DMS114 treated with DMSO at 0.1 percent for 48 hours (cell line): Measurements from ENCODE around the gene SRGAP1.

ENCODE experiments used
- DNase-seq: peaks from one replicate; lab custom pipeline; 2025; ENCODE audit not compliant: unreplicated experiment; lab: John Stamatoyannopoulos, UW

The SRGAP1 gene

GRCh38 chr12:63964301-63964700 lies 119.8 kb downstream of the SRGAP1 start:
- DNase-seq = no peak

DNA sequence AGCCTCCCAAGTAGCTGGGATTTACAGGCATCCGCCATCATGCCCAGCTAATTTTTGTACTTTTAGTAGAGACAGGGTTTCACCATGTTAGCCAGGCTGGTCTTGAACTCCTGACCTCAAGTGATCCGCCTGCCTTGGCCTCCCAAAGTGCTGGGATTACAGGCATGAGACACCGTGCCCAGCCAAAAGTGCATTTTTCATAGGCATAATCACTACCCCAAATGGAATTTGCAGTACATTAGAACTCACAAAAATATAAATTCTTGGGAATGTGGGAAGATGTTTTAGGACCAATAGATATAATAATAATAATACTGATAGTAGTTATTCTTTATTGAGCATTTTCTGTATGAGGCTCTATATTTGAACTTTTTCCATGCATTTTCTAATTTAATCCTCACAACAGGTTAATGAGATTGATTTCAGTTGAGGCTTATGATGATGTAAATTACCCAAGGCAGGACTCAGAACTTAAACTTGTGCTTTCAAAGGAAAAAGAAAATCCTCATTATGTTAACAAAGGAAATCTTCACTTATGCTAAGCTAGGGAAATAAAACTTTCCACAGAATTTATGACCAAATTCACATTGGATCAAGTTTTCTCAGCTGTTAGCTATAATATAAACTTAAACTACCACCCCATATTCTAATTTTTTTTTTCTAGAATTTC lies 121.6 kb downstream of the SRGAP1 start:
- DNase-seq = no peak

- no peak for DNase-seq
Measured at GRCh38 chr12:63966606-63966975, 122.1 kb downstream of the SRGAP1 start.

DNA sequence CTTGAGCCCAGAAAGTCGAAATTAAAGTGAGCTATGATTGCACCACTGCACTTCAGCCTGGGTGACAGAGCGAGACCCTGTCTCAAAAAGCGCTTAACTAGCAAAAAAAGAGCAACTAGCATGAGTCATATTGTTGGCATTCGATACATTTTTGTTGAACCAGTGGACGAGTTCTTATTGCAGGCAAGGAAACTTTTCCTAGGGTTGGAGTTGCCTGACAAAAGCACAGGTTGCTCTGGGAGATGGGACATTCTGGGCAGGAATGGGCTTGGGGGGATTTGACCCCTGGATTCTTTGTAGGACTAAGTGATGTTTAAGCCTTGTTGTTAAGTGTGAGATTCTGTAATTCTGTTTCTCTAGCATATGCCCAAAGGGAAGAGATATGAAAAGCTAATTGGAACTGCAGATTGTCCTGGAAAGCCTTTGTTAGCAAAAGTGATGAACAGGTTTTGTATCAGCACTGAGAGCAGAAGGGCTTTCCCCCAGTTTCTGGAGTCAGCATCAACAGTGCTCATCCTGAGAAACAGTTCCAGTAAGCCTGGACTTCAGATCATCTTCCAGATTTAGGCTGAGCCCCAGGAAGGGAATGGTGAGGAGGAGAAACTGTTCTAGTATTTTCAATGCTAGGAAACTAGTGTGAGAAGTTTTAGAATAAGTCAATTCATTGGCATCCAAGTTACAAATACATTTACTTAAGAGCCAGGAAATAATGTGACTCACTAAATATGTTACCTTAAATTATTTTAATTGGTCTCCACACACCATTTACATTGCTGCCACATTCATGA lies 123.1 kb downstream of the SRGAP1 start:
- DNase-seq = no peak

DNA sequence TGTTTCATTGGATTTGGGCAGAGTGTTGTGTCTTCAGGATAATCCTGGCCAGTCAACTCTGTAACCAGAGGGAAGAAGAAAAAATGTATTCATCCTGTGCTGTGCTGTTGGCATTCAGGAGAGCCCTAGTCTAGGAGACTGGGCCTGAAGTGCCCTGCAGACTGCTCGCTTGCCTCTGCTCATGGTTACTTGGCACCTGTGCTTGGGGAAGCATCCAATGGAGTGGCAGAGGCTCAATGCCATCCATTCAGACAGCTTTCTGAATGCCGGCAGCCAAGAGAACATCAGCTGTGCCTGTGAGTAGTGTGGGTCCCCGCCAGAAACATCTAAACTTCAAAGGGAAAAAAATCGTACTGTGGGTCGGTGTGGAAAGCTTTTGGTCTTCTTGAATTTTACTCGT lies 124.2 kb downstream of the SRGAP1 start:
- no peak for DNase-seq

DNA sequence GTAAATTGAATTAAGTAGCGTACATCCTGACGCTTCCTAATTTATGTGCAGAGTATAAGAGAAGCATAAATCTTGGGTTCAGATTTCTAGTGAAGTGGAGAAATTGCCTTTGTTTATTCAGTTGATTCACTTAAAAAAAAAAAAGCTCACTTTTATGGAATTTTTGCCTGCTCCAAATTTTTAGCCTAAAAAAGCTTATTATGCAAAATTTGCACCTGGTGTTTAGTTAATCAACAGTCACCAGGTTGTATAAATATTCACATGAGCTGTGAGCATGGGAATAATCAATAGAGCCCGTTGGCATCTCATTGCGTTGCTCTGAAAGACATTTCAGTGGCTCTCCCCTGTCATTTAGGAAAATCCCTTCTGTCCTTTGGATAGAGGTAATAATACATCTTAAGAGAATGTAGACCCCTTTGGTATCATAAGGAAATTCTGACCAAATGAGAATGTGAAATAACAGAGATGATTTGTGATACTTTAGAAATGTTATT lies 132.4 kb downstream of the SRGAP1 start:
- DNase-seq = no peak

GRCh38 chr12:63977441-63977840 lies 132.9 kb downstream of the SRGAP1 start:
- DNase-seq = no peak

GRCh38 chr12:63978519-63978918 lies 134.0 kb downstream of the SRGAP1 start:
- DNase-seq = no peak

DNA sequence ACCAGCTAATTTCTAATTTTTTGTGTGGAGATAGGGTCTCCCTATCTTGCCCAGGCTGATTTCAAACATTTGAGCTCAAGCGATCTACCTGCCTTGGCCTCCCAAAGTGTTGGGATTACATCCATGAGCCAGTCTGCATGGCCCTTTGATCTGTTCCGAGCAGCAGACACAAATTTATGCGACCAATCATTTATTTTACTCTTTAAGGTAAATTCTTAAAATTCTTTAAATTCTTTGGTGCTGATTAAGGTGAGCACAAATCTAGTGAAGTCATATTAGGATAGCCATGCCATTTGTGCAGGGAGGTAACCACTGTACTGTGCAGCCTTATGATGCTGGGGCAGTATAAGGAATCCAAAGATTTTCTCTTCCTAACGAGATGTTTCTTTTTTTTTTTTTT lies 135.7 kb downstream of the SRGAP1 start:
- no peak for DNase-seq

- DNase-seq = no peak
Measured at GRCh38 chr12:63981343-63981742, 136.8 kb downstream of the SRGAP1 start.

GRCh38 chr12:63982604-63983295 lies 138.2 kb downstream of the SRGAP1 start:
- DNase-seq = no peak

- DNase-seq = no peak
Measured at GRCh38 chr12:63985456-63985855, 141.0 kb downstream of the SRGAP1 start.

DNA sequence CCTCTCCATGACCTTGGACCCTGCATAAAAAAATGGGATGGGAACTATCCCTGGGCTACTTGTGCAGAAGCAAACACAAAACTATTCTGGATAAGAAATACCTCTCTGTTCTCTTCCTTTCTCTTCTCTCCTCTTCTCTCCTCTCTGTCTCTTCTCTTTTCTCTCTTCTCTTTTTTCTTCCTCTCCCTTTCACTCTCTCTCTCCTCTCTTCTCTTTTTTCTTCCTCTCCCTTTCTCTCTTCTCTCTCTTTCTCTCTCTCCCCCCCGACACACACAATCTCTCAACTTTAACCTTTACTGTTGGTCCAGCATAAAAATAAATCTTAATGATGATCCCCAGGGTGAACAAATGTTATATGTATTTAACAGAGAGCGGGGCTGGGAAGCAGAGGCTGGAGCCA lies 141.4 kb downstream of the SRGAP1 start:
- DNase-seq = no peak

DNA sequence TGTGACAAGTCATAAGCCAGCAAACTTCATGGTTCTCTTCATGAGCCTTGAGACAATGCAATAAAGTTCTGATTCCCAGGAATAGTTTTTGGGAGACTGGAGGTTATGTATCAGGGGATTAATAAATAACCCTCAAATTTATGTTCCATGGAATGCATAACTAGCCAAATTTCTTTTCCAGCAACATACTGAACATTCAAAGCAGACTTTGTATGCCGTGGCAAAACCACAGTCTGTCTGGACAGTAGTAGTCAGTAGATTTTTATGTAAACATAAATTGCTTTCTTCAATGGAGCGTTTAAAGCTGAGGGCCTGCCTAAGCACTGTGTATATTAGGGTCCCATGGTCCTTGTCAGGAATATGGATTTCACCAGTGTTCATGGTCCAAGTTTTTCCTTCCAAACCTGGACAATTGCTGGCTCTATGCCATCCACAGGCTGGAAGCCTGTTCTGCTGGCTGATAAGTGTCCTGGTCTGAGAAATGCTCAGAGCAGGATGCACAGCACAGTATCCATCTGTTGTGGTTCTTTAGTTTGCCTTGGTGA lies 144.9 kb downstream of the SRGAP1 start:
- no peak for DNase-seq

GRCh38 chr12:63990828-63991547 lies 146.5 kb downstream of the SRGAP1 start:
- no peak for DNase-seq

- DNase-seq = no peak
Measured at GRCh38 chr12:63994704-63995103, 150.2 kb downstream of the SRGAP1 start.

GRCh38 chr12:63995512-63995911 lies 151.0 kb downstream of the SRGAP1 start:
- no peak for DNase-seq

GRCh38 chr12:63996556-63996955 lies 152.1 kb downstream of the SRGAP1 start:
- DNase-seq = no peak

GRCh38 chr12:63997198-63997597 lies 152.7 kb downstream of the SRGAP1 start:
- no peak for DNase-seq

DNA sequence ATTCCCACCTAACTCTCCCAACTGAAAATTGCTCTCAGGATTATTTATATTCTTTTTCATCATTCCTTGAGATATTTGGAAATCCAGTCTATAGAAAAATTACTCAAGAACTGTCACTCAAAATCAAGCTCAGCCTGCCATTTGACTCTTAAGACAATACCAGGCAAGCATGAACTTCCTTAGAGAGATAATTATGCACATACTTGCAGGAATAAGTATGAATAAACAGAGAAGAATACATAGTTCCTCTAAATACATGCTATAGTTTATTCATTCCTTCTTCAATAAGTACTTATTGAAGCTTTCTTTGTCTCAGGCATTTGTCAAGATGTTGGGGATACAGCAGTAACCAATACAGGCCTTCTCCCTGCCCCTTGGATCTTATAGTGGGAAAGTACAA lies 154.1 kb downstream of the SRGAP1 start:
- DNase-seq = no peak

DNA sequence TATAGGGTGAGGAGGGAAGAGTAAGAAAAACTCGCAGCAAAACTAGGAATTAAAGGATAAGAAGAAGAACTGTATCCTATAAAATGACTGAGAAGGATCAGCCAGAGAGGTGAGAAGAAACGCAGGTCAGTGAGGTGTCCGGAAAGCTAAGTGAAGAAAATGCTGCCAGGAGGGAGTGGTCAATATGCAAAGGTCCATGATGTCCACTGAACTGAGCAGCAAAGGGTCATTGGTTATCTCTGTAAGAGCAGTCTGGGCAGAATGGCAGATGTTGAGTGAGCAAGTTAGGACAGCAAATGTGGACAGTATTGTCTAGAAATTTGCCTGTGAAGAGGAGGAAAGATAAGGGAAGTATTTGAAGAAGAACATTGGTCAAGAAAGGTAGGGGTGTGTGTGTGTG lies 155.4 kb downstream of the SRGAP1 start:
- no peak for DNase-seq
